ENCODE results near the gene SLC1A7.

The SLC1A7 gene

DNA sequence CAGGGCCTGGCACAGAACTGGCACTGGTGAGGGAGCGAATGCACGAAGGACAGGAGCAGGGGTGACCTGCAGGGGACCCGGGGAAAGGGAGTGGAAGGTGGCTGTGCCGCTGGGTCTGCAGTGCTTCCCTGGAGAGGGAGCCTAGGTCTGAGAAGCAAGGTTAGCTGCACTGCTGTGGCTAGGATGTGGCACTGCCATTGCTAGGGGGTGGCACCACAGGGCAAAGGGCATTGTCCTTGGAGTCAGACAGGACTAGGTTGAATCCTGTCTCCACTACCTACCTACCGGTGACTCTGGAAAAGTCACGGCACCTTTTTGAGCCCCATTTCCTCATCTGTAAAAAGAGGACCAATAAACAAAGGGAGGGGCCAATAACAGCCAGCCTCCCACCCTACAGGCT lies 28.3 kb downstream of the SLC1A7 start:
- no peaks in the 10 kb centered on the region for H3K9me2 ChIP-seq (replicated peaks; ENCODE audit: insufficient read depth, low read length)
- TF ChIP-seq EZH2phosphoT487 (conservative IDR thresholded peaks at IDR 0.05; ENCODE audit: low read length): no peak
- TF ChIP-seq, protein P1, sequence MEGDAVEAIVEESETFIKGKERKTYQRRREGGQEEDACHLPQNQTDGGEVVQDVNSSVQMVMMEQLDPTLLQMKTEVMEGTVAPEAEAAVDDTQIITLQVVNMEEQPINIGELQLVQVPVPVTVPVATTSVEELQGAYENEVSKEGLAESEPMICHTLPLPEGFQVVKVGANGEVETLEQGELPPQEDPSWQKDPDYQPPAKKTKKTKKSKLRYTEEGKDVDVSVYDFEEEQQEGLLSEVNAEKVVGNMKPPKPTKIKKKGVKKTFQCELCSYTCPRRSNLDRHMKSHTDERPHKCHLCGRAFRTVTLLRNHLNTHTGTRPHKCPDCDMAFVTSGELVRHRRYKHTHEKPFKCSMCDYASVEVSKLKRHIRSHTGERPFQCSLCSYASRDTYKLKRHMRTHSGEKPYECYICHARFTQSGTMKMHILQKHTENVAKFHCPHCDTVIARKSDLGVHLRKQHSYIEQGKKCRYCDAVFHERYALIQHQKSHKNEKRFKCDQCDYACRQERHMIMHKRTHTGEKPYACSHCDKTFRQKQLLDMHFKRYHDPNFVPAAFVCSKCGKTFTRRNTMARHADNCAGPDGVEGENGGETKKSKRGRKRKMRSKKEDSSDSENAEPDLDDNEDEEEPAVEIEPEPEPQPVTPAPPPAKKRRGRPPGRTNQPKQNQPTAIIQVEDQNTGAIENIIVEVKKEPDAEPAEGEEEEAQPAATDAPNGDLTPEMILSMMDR (IDR thresholded peaks at IDR 0.05; ENCODE audit: insufficient read depth, low read length, poor library complexity, severe bottlenecking): no peak
- H3K4me2 ChIP-seq (ENCODE audit: low read depth, low read length, poor library complexity, severe bottlenecking): no peak overlapping the region
- no peak overlapping the region for H3K27ac ChIP-seq (ENCODE audit: low read depth, low read length)
- no peak overlapping the region for H3K9ac ChIP-seq (ENCODE audit: low read length)
- H3K27me3 ChIP-seq (ENCODE audit: low read length): no peaks in the 10 kb centered on the region
- H4K20me1 ChIP-seq (ENCODE audit: low read depth, low read length): no peaks in the 10 kb centered on the region
- H3K79me2 ChIP-seq (ENCODE audit: insufficient read depth, low read length): no peaks in the 10 kb centered on the region
- H3K36me3 ChIP-seq (ENCODE audit: low read length): no peaks in the 10 kb centered on the region
- no peaks in the 10 kb centered on the region for H3K9me3 ChIP-seq (ENCODE audit: insufficient read depth, low read length)
- no peaks in the 10 kb centered on the region for H3F3A ChIP-seq (ENCODE audit: insufficient read depth)
- H3K4me3 ChIP-seq (ENCODE audit: insufficient read depth, low read length, poor library complexity, severe bottlenecking): no peak overlapping the region
- H2AFZ ChIP-seq (ENCODE audit: low read depth, low read length, severe bottlenecking): no peak overlapping the region

DNA sequence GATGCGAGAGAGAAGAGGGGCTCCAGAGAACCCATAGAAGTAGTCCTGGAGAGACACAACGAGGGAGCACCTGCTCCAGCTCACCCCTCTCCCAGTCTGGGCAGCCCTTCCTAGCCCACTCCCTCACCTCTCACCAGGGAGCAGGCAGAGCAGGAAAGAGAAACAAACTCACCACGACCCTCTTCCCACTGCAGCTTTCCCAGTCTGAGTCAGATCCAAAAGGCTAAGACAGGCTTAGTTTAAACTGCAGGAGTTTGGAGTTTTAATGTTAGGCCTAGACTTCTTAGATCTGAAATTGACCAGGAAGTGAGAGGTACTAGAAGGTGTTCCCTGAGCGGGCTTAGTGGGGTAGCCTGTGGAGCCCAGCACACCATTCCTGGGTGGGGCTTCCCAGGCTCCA lies 29.6 kb downstream of the SLC1A7 start:
- no peak overlapping the region for H3K4me3 ChIP-seq (ENCODE audit: insufficient read depth, low read length, poor library complexity, severe bottlenecking)
- H3K9me3 ChIP-seq (ENCODE audit: insufficient read depth, low read length): no peaks in the 10 kb centered on the region
- H3K27ac ChIP-seq (ENCODE audit: low read depth, low read length): no peak overlapping the region
- no peak overlapping the region for H3K9ac ChIP-seq (ENCODE audit: low read length)
- no peaks in the 10 kb centered on the region for H3K36me3 ChIP-seq (ENCODE audit: low read length)
- H3K4me2 ChIP-seq (ENCODE audit: low read depth, low read length, poor library complexity, severe bottlenecking): no peak overlapping the region
- H2AFZ ChIP-seq (ENCODE audit: low read depth, low read length, severe bottlenecking): no peak overlapping the region
- no peaks in the 10 kb centered on the region for H3K27me3 ChIP-seq (ENCODE audit: low read length)
- H3K79me2 ChIP-seq (ENCODE audit: insufficient read depth, low read length): no peaks in the 10 kb centered on the region
- TF ChIP-seq EZH2phosphoT487 (conservative IDR thresholded peaks at IDR 0.05; ENCODE audit: low read length): no peak
- TF ChIP-seq, protein P1 (IDR thresholded peaks at IDR 0.05; ENCODE audit: insufficient read depth, low read length, poor library complexity, severe bottlenecking): no peak
- H3F3A ChIP-seq (ENCODE audit: insufficient read depth): no peaks in the 10 kb centered on the region
- no peaks in the 10 kb centered on the region for H3K9me2 ChIP-seq (replicated peaks; ENCODE audit: insufficient read depth, low read length)
- no peaks in the 10 kb centered on the region for H4K20me1 ChIP-seq (ENCODE audit: low read depth, low read length)

DNA sequence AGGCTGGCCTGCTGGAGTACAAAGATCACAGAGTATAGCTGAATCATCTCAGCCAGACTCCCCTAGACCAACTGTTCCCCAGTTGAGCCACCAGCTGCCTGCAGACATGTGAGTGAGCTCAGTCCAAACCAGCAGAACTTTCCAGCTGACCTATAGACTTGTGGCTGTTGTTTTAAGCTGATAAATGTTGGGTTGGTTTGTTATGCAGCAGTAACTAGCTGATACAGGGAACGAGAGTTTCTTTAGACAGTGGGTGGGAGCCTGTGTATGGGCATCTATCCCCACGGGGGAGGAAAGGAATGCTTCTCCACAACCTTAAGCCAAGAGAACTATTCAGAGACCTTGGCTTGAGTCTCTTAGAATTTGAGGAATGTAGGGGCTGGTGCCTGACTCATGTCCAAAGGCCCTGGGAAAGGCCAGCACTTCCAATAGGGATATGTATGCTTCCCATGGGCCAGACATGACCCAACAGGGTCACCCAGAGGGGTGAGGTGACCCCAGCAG lies 30.1 kb downstream of the SLC1A7 start:
- H3K36me3 ChIP-seq (ENCODE audit: low read length): no peaks in the 10 kb centered on the region
- H3F3A ChIP-seq (ENCODE audit: insufficient read depth): no peaks in the 10 kb centered on the region
- H3K4me3 ChIP-seq (ENCODE audit: insufficient read depth, low read length, poor library complexity, severe bottlenecking): no peak overlapping the region
- H3K9ac ChIP-seq (ENCODE audit: low read length): no peak overlapping the region
- H3K27me3 ChIP-seq (ENCODE audit: low read length): no peaks in the 10 kb centered on the region
- TF ChIP-seq EZH2phosphoT487 (conservative IDR thresholded peaks at IDR 0.05; ENCODE audit: low read length): no peak
- TF ChIP-seq, protein P1 (IDR thresholded peaks at IDR 0.05; ENCODE audit: insufficient read depth, low read length, poor library complexity, severe bottlenecking): no peak
- no peaks in the 10 kb centered on the region for H3K9me3 ChIP-seq (ENCODE audit: insufficient read depth, low read length)
- H3K27ac ChIP-seq (ENCODE audit: low read depth, low read length): no peak overlapping the region
- no peak overlapping the region for H2AFZ ChIP-seq (ENCODE audit: low read depth, low read length, severe bottlenecking)
- H3K4me2 ChIP-seq (ENCODE audit: low read depth, low read length, poor library complexity, severe bottlenecking): no peak overlapping the region
- no peaks in the 10 kb centered on the region for H4K20me1 ChIP-seq (ENCODE audit: low read depth, low read length)
- no peaks in the 10 kb centered on the region for H3K79me2 ChIP-seq (ENCODE audit: insufficient read depth, low read length)
- H3K9me2 ChIP-seq (replicated peaks; ENCODE audit: insufficient read depth, low read length): no peaks in the 10 kb centered on the region
